GM23338 (cell line): ENCODE data around the gene PRDM10. TPM values are rescaled to one million over a fixed set of nuclear protein-coding genes. Genes with fewer than 3 reads are reported as not detected.

Source experiments
- ATAC-seq: fragments of 200-7000 bp; cut with Tn5 transposase; 3 replicates; pipeline ENCODE4 v1.9.1; 2020
- DNase-seq: peaks from one replicate; pipeline ENCODE4 v3.0.0-alpha.2; 2015; ENCODE audit warnings: low spot score
- H2AFZ ChIP-seq: fragments of 200-600 bp; sonication (generic); 2 replicates; pipeline ENCODE4 v1.8.0; 2016; ENCODE audit warnings: antibody characterized with exemption, mild to moderate bottlenecking, moderate library complexity
- H3F3A ChIP-seq: fragments of 200-600 bp; sonication (generic); replicated peaks from 2 replicates; pipeline ENCODE4 v1.8.0; 2017; ENCODE audit warnings: antibody characterized with exemption, mixed run types, low read depth
- H3K27ac ChIP-seq: fragments of 200-600 bp; sonication (generic); 2 replicates; pipeline ENCODE4 v1.6.1; 2016; ENCODE audit warnings: low read depth
- H3K27me3 ChIP-seq: fragments of 200-600 bp; sonication (generic); 2 replicates; pipeline ENCODE4 v1.8.0; 2016; ENCODE audit warnings: mild to moderate bottlenecking, mixed run types, moderate library complexity; ENCODE audit not compliant: insufficient read depth
- H3K36me3 ChIP-seq: fragments of 200-600 bp; sonication (generic); 2 replicates; pipeline ENCODE4 v1.8.0; 2016; ENCODE audit warnings: mild to moderate bottlenecking; ENCODE audit not compliant: insufficient read depth
- H3K4me1 ChIP-seq: fragments of 200-600 bp; sonication (generic); 2 replicates; pipeline ENCODE4 v1.8.0; 2016; ENCODE audit warnings: mild to moderate bottlenecking, moderate library complexity; ENCODE audit not compliant: insufficient read depth
- H3K4me2 ChIP-seq: fragments of 200-600 bp; sonication (generic); 2 replicates; pipeline ENCODE4 v1.7.1; 2017; ENCODE audit warnings: mixed run types
- H3K4me3 ChIP-seq: fragments of 200-600 bp; sonication (generic); 2 replicates; pipeline ENCODE4 v1.6.1; 2016; ENCODE audit warnings: mixed run types
- H3K79me2 ChIP-seq: fragments of 200-600 bp; sonication (generic); replicated peaks from 2 replicates; pipeline ENCODE4 v1.8.0; 2017; ENCODE audit warnings: mild to moderate bottlenecking; ENCODE audit not compliant: insufficient read depth
- H3K9me2 ChIP-seq: fragments of 200-600 bp; sonication (generic); 2 replicates; pipeline ENCODE4 v1.8.0; 2017; ENCODE audit not compliant: insufficient read depth
- H4K20me1 ChIP-seq: fragments of 200-600 bp; sonication (generic); replicated peaks from 2 replicates; pipeline ENCODE4 v1.8.0; 2017; ENCODE audit warnings: mild to moderate bottlenecking; ENCODE audit not compliant: insufficient read depth
- H3K27ac Mint-ChIP-seq: 2 replicates; pipeline ENCODE4 v1.8.0; 2020; ENCODE audit warnings: inconsistent platforms, mild to moderate bottlenecking, moderate library complexity, mixed read lengths
- H3K27me3 Mint-ChIP-seq: 3 replicates; pipeline ENCODE4 v1.8.0; 2022; ENCODE audit warnings: low read depth, mild to moderate bottlenecking, moderate library complexity, mixed read lengths, inconsistent platforms; ENCODE audit not compliant: insufficient read depth, poor library complexity
- H3K36me3 Mint-ChIP-seq: 3 replicates; pipeline ENCODE4 v1.8.0; 2021; ENCODE audit warnings: low read depth, mild to moderate bottlenecking, inconsistent platforms, moderate library complexity, mixed read lengths
- H3K4me1 Mint-ChIP-seq: 3 replicates; pipeline ENCODE4 v1.8.0; 2020; ENCODE audit warnings: mild to moderate bottlenecking, inconsistent platforms, mixed read lengths
- H3K4me3 Mint-ChIP-seq: 3 replicates; pipeline ENCODE4 v1.8.0; 2021; ENCODE audit warnings: moderate library complexity, mild to moderate bottlenecking, inconsistent platforms, mixed read lengths
- H3K9me3 Mint-ChIP-seq: 3 replicates; pipeline ENCODE4 v1.8.0; 2020; ENCODE audit warnings: moderate library complexity, mild to moderate bottlenecking, inconsistent platforms, mixed read lengths
- STAT1 ChIP-seq: IDR thresholded peaks from one replicate; pipeline ENCODE4 v1.6.1; 2016; ENCODE audit warnings: antibody characterized with exemption; ENCODE audit not compliant: unreplicated experiment
- polyA plus RNA-seq: library from polyadenylated mRNA; unstranded; fragments of >200 nt; fragmentation: Nextera tagmentation; extraction: Ambion mirVana; gene quantifications from 2 replicates; pipeline ENCODE4 v1.2.1, GENCODE V29; 2016
- total RNA-seq: library from RNA; depleted of rRNA; stranded (reverse); fragments of >200 nt; shearing (Covaris generic); gene quantifications from 2 replicates; pipeline ENCODE4 v1.2.3, GENCODE V29; 2014
- TF ChIP-seq, protein P1 (sequence below): IDR thresholded peaks from one replicate; pipeline ENCODE4 v1.6.1; 2018; ENCODE audit warnings: antibody characterized with exemption; ENCODE audit not compliant: unreplicated experiment
- TF ChIP-seq, protein P2 (sequence below): fragments of 250-450 bp; sonication (Bioruptor Pico); IDR thresholded peaks from 2 replicates; pipeline ENCODE4 v1.5.0; 2020; ENCODE audit warnings: mild to moderate bottlenecking, moderate library complexity

Gene PRDM10
- total and polyA plus RNA-seq, 2 experiments from 2014 or later, result 5.2 to 14.9 TPM

GRCh38 chr11:129888451-129888850 lies 114.2 kb downstream of the PRDM10 start (continued):
- TF ChIP-seq, protein P1, sequence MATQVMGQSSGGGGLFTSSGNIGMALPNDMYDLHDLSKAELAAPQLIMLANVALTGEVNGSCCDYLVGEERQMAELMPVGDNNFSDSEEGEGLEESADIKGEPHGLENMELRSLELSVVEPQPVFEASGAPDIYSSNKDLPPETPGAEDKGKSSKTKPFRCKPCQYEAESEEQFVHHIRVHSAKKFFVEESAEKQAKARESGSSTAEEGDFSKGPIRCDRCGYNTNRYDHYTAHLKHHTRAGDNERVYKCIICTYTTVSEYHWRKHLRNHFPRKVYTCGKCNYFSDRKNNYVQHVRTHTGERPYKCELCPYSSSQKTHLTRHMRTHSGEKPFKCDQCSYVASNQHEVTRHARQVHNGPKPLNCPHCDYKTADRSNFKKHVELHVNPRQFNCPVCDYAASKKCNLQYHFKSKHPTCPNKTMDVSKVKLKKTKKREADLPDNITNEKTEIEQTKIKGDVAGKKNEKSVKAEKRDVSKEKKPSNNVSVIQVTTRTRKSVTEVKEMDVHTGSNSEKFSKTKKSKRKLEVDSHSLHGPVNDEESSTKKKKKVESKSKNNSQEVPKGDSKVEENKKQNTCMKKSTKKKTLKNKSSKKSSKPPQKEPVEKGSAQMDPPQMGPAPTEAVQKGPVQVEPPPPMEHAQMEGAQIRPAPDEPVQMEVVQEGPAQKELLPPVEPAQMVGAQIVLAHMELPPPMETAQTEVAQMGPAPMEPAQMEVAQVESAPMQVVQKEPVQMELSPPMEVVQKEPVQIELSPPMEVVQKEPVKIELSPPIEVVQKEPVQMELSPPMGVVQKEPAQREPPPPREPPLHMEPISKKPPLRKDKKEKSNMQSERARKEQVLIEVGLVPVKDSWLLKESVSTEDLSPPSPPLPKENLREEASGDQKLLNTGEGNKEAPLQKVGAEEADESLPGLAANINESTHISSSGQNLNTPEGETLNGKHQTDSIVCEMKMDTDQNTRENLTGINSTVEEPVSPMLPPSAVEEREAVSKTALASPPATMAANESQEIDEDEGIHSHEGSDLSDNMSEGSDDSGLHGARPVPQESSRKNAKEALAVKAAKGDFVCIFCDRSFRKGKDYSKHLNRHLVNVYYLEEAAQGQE, result no peak
- TF ChIP-seq, protein P2, sequence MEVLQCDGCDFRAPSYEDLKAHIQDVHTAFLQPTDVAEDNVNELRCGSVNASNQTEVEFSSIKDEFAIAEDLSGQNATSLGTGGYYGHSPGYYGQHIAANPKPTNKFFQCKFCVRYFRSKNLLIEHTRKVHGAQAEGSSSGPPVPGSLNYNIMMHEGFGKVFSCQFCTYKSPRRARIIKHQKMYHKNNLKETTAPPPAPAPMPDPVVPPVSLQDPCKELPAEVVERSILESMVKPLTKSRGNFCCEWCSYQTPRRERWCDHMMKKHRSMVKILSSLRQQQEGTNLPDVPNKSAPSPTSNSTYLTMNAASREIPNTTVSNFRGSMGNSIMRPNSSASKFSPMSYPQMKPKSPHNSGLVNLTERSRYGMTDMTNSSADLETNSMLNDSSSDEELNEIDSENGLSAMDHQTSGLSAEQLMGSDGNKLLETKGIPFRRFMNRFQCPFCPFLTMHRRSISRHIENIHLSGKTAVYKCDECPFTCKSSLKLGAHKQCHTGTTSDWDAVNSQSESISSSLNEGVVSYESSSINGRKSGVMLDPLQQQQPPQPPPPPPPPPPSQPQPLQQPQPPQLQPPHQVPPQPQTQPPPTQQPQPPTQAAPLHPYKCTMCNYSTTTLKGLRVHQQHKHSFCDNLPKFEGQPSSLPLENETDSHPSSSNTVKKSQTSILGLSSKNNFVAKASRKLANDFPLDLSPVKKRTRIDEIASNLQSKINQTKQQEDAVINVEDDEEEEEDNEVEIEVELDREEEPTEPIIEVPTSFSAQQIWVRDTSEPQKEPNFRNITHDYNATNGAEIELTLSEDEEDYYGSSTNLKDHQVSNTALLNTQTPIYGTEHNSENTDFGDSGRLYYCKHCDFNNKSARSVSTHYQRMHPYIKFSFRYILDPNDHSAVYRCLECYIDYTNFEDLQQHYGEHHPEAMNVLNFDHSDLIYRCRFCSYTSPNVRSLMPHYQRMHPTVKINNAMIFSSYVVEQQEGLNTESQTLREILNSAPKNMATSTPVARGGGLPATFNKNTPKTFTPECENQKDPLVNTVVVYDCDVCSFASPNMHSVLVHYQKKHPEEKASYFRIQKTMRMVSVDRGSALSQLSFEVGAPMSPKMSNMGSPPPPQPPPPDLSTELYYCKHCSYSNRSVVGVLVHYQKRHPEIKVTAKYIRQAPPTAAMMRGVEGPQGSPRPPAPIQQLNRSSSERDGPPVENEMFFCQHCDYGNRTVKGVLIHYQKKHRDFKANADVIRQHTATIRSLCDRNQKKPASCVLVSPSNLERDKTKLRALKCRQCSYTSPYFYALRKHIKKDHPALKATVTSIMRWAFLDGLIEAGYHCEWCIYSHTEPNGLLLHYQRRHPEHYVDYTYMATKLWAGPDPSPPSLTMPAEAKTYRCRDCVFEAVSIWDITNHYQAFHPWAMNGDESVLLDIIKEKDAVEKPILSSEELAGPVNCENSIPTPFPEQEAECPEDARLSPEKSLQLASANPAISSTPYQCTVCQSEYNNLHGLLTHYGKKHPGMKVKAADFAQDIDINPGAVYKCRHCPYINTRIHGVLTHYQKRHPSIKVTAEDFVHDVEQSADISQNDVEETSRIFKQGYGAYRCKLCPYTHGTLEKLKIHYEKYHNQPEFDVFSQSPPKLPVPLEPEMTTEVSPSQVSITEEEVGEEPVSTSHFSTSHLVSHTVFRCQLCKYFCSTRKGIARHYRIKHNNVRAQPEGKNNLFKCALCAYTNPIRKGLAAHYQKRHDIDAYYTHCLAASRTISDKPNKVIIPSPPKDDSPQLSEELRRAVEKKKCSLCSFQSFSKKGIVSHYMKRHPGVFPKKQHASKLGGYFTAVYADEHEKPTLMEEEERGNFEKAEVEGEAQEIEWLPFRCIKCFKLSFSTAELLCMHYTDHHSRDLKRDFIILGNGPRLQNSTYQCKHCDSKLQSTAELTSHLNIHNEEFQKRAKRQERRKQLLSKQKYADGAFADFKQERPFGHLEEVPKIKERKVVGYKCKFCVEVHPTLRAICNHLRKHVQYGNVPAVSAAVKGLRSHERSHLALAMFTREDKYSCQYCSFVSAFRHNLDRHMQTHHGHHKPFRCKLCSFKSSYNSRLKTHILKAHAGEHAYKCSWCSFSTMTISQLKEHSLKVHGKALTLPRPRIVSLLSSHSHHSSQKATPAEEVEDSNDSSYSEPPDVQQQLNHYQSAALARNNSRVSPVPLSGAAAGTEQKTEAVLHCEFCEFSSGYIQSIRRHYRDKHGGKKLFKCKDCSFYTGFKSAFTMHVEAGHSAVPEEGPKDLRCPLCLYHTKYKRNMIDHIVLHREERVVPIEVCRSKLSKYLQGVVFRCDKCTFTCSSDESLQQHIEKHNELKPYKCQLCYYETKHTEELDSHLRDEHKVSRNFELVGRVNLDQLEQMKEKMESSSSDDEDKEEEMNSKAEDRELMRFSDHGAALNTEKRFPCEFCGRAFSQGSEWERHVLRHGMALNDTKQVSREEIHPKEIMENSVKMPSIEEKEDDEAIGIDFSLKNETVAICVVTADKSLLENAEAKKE (CRISPR knock-in tag), result no peak

DNA sequence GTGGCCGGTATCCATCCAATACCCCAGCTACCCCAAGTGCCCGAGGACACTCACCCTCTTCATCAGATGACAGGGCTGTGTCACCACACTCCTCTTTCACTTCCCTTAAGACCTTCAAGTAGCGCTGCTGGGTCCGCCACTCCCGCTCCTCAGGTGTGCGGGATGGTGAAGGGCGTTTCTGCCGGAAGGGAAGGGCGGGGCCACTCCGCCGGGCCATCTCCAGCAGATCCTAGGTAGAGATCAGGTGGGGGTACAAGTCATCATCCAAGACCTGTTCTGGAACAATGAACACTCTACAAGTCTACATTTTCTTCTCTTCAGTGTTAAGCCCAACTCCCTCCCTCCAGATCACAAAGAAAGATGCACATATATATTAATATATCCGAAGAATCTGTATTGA lies 117.3 kb downstream of the PRDM10 start:
- Mint-ChIP-seq H3K9me3 (no peaks in the 10 kb centered on the region), H3K27ac (no peak overlapping the region), H3K36me3 (peaks cover 88% of the 10 kb centered on the region), H3K4me3 (no peak overlapping the region), H3K27me3 (peaks cover 2% of the 10 kb centered on the region), H3K4me1 (no peaks in the 10 kb centered on the region)
- DNase-seq (no peak), ATAC-seq (no peak)
- no peaks in the 10 kb centered on the region for H3K4me1 ChIP-seq
- H3K79me2 ChIP-seq, result no peaks in the 10 kb centered on the region
- H3K4me3 ChIP-seq, result no peak overlapping the region
- no peaks in the 10 kb centered on the region for H3K27me3 ChIP-seq
- no peaks in the 10 kb centered on the region for H3K9me2 ChIP-seq
- no peak overlapping the region for H3K4me2 ChIP-seq
- H4K20me1 ChIP-seq, result no peaks in the 10 kb centered on the region; the same call in 1 of the 2 replicates
- no peaks in the 10 kb centered on the region for H3F3A ChIP-seq
- H3K36me3 ChIP-seq, result peaks cover 79% of the 10 kb centered on the region
- no peak overlapping the region for H2AFZ ChIP-seq
- H3K27ac ChIP-seq, result no peak overlapping the region
- TF ChIP-seq, protein P2 (CRISPR knock-in tag), result no peak
- TF ChIP-seq STAT1, result no peak
